Left lung (tissue), 10 donors: Measurements from ENCODE around the gene OAS3. TPM values are rescaled to one million over a fixed set of nuclear protein-coding genes. Genes with fewer than 3 reads are reported as not detected.

Experiments
- ATAC-seq: fragments of 200-7000 bp; cut with Tn5 transposase; one replicate; pipeline ENCODE4 v1.9.1; 2020; ENCODE audit warnings: moderate library complexity
- DNase-seq, 4 donors: peaks; one replicate each; pipeline ENCODE4 v3.0.0-alpha.2; 2013 to 2020
- H3K27ac ChIP-seq, 2 donors: fragments of 200-600 bp; sonication (generic) in 1 of 2; one replicate each; pipeline versions ENCODE4 v1.5.0 to v1.8.0; 2020 to 2021
- H3K27me3 ChIP-seq, 2 donors: fragments of 200-600 bp; sonication (generic) in 1 of 2; one replicate each; pipeline versions ENCODE4 v1.5.0 to v1.8.0; 2020 to 2021
- H3K36me3 ChIP-seq, 2 donors: fragments of 200-600 bp; sonication (generic) in 1 of 2; one replicate each; pipeline versions ENCODE4 v1.5.0 to v1.8.0; 2020 to 2021
- H3K4me1 ChIP-seq, 2 donors: fragments of 200-600 bp; one replicate each; pipeline ENCODE4 v1.8.0; 2021
- H3K4me3 ChIP-seq, 2 donors: fragments of 200-600 bp; sonication (generic) in 1 of 2; one replicate each; pipeline versions ENCODE4 v1.5.0 to v1.8.0; 2020 to 2021; ENCODE audit warnings: mild to moderate bottlenecking in 1 of 2
- H3K9me3 ChIP-seq, 2 donors: fragments of 200-600 bp; sonication (generic) in 1 of 2; one replicate each; pipeline versions ENCODE4 v1.5.0 to v1.8.0; 2020 to 2021
- intact Hi-C, 2 donors: fragments of 100-400 bp; cut with DNase I; formaldehyde crosslinking; loops; one replicate each; pipeline versions ENCODE4 v1.11.2 to v1.14.2; 2022
- polyA plus RNA-seq, 6 donors: library from polyadenylated mRNA; unstranded; fragments of 120-200 nt; gene quantifications; one replicate each; pipeline ENCODE4 v1.2.1, GENCODE V29; 2013; ENCODE audit not compliant: insufficient read length in 6 of 6
- total RNA-seq, 2 donors: library from RNA; stranded (reverse); fragmentation: NEBNext Ultra II Directional; extraction: Animal tissue kit (Norgen Biotek cat#: 25700); gene quantifications; one replicate each; pipeline ENCODE4 v1.2.1, GENCODE V29; 2021
- TF ChIP-seq, protein P1 (sequence below), 2 donors: fragments of 200-600 bp; sonication (generic) in 1 of 2; IDR thresholded peaks; one replicate each; pipeline versions ENCODE4 v1.5.0 to v1.8.0; 2021; ENCODE audit warnings: antibody characterized with exemption in 2 of 2
- donor health status: DM: no; HTN: yes; CAD: no.
- donor health status: DM: no; HTN: no; CAD: no.

The OAS3 gene
- total and polyA plus RNA-seq, 8 donors = 11.4 to 47.5 (median 17.7) TPM

DNA sequence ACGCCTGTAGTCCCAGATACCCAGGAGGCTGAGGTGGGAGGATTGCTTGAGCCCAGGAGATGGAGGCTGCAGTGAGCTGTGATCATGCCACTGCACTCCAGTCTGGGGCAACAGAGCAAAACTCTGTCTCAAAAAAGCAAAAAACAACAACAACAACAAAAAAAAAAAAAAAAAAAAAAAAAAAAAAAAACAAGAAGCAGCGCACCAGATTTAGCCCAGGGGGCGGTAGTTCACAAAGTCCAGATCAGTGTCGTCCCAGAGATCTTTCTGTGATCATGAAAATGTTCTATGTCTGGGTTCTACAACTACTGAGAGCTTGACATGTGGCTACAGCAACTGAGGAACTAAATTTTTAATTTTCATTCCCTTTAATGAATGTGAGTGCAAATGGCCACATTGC, 67.5 kb downstream of the OAS3 start:
- H3K36me3 ChIP-seq = peaks cover 0 to 88% of the 10 kb centered on the region in 2 donors
- H3K27me3 ChIP-seq = no peaks in the 10 kb centered on the region
- peaks cover 0 to 4% of the 10 kb centered on the region in 2 donors for H3K9me3 ChIP-seq
- no peaks in the 10 kb centered on the region for H3K4me1 ChIP-seq
- no peak for ATAC-seq
- no peak overlapping the region for H3K4me3 ChIP-seq
- intact Hi-C loops = no loop called here
- DNase-seq = no peak
- H3K27ac ChIP-seq = no peak overlapping the region
- TF ChIP-seq, protein P1, sequence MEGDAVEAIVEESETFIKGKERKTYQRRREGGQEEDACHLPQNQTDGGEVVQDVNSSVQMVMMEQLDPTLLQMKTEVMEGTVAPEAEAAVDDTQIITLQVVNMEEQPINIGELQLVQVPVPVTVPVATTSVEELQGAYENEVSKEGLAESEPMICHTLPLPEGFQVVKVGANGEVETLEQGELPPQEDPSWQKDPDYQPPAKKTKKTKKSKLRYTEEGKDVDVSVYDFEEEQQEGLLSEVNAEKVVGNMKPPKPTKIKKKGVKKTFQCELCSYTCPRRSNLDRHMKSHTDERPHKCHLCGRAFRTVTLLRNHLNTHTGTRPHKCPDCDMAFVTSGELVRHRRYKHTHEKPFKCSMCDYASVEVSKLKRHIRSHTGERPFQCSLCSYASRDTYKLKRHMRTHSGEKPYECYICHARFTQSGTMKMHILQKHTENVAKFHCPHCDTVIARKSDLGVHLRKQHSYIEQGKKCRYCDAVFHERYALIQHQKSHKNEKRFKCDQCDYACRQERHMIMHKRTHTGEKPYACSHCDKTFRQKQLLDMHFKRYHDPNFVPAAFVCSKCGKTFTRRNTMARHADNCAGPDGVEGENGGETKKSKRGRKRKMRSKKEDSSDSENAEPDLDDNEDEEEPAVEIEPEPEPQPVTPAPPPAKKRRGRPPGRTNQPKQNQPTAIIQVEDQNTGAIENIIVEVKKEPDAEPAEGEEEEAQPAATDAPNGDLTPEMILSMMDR (IDR thresholded peaks at IDR 0.05) = no peak

DNA sequence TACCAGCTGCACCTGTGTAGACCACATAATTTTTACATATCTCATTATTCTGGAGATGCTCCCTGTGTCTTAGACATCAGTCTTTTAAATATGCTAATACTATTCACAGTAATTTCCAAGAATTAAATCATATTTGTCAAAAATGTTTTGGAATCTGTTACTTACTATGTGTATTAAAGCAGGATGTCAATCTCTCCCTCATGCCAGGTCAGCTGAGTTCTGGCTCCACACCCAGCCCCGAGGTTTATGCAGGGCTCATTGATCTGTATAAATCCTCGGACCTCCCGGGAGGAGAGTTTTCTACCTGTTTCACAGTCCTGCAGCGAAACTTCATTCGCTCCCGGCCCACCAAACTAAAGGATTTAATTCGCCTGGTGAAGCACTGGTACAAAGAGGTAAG, 67.9 kb downstream of the OAS3 start:
- peaks cover 0 to 9% of the 10 kb centered on the region in 2 donors for H3K9me3 ChIP-seq
- no peaks in the 10 kb centered on the region for H3K4me1 ChIP-seq
- TF ChIP-seq, protein P1 (IDR thresholded peaks at IDR 0.05) = no peak
- intact Hi-C loops = no loop called here
- H3K36me3 ChIP-seq = peaks cover 0 to 88% of the 10 kb centered on the region in 2 donors
- DNase-seq (no peak), ATAC-seq (no peak)
- H3K27ac ChIP-seq = no peak overlapping the region
- no peak overlapping the region for H3K4me3 ChIP-seq
- no peaks in the 10 kb centered on the region for H3K27me3 ChIP-seq

DNA sequence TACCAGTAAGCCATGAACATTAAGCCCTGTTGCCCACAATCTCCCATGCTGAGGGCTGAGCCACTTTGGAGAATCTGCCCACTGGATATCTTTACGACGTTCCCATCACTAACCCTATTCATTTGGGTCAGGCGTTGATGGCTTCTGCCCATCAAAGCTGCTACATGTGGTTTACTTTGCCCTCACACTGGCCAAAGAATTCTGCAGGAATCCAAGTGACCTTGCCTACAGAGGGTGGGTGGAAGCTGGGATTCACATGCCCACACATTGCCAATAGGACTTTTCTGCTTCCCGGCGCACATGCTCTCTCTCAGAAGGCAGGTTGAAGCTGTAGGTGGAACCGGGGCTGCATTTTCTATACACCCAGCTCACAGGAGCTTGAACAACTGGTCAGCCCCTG, 68.4 kb downstream of the OAS3 start:
- ATAC-seq (no peak), DNase-seq (no peak)
- peaks cover 0 to 93% of the 10 kb centered on the region in 2 donors for H3K36me3 ChIP-seq
- no peaks in the 10 kb centered on the region for H3K4me1 ChIP-seq
- H3K27ac ChIP-seq = no peak overlapping the region
- intact Hi-C loops = no loop called here
- H3K9me3 ChIP-seq = peaks cover 0 to 12% of the 10 kb centered on the region in 2 donors
- TF ChIP-seq, protein P1 (IDR thresholded peaks at IDR 0.05) = no peak
- H3K4me3 ChIP-seq = no peak overlapping the region
- no peaks in the 10 kb centered on the region for H3K27me3 ChIP-seq

DNA sequence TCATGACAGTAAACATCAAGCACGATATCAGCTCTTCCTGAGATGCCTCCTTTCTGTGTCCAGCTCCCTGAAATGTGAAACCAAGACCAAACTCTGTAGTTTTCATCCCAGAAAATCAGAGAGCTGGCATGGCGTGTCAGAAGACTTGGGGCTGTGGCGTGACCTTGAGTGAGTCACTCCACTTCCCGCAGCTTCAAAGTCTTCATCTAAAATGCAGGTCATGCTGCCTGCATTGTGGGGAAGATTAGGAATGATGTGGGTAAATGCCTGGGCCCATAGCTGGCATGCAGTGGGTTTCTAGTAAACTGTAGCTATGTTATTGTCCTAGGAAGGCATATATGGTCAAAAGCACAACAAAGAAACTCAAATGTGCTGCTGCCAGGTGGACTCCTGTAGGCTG, 68.9 kb downstream of the OAS3 start:
- intact Hi-C loops = no loop called here
- Histone ChIP-seq H3K36me3 (peaks cover 0 to 93% of the 10 kb centered on the region in 2 donors), H3K9me3 (peaks cover 0 to 12% of the 10 kb centered on the region in 2 donors), H3K4me1 (no peaks in the 10 kb centered on the region), H3K27me3 (no peaks in the 10 kb centered on the region), H3K4me3 (no peak overlapping the region), H3K27ac (no peak overlapping the region)
- ATAC-seq = no peak
- DNase-seq = no peak
- TF ChIP-seq, protein P1 (IDR thresholded peaks at IDR 0.05) = no peak

DNA sequence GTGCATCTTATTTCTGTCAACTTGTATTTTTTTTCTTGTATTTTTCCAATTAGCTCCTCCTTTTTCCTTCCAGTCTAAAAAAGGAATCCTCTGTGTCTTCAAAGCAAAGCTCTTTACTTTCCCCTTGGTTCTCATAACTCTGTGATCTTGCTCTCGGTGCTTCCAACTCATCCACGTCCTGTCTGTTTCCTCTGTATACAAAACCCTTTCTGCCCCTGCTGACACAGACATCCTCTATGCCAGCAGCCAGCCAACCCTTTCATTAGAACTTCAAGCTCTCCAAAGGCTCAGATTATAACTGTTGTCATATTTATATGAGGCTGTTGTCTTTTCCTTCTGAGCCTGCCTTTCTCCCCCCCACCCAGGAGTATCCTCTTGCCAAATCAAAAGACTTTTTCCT, 72.4 kb downstream of the OAS3 start:
- Histone ChIP-seq H3K4me1 (no peaks in the 10 kb centered on the region), H3K27me3 (no peaks in the 10 kb centered on the region), H3K4me3 (no peak overlapping the region), H3K9me3 (peaks cover 0 to 12% of the 10 kb centered on the region in 2 donors), H3K27ac (no peak overlapping the region), H3K36me3 (peaks cover 0 to 58% of the 10 kb centered on the region in 2 donors)
- no peak for DNase-seq
- TF ChIP-seq, protein P1 (IDR thresholded peaks at IDR 0.05) = no peak
- ATAC-seq = no peak
- intact Hi-C loops = no loop called here
